Measurements from ENCODE around the gene ROBO1.

The ROBO1 gene

DNA sequence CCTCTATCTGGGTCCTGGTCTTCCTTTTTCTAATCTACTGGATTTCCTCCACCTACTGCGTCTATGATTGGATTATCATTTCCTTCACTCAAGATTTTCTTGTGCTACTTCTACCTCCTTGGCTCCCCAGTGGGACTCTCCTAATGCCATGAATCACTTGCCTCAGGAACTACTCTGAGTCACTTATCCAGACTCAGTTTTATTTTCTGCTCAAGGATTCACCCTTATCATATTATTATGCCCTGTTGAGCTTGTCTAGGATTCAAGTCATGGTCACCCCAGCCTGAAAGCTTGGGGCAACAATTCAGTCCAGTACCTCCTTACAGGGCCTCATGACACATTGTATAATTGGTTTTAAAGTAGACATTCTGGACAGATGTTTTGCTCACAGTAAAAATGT lies 968.1 kb downstream of the ROBO1 start:
- DNase-seq = no peak
- no peaks in the 10 kb centered on the region for H3K36me3 Mint-ChIP-seq (ENCODE audit: low read depth)
- H3K9me3 Mint-ChIP-seq = peaks cover 13% of the 10 kb centered on the region
- no peaks in the 10 kb centered on the region for H3K27me3 Mint-ChIP-seq
- no peak overlapping the region for H3K27ac Mint-ChIP-seq
- H3K4me1 Mint-ChIP-seq (ENCODE audit: low read depth) = no peaks in the 10 kb centered on the region
- no peak overlapping the region for H3K4me3 Mint-ChIP-seq

GRCh38 chr3:78798266-78798832 lies 969.4 kb downstream of the ROBO1 start:
- H3K4me3 Mint-ChIP-seq = no peak overlapping the region
- H3K36me3 Mint-ChIP-seq (ENCODE audit: low read depth) = no peaks in the 10 kb centered on the region
- H3K27me3 Mint-ChIP-seq = no peaks in the 10 kb centered on the region
- H3K4me1 Mint-ChIP-seq (ENCODE audit: low read depth) = no peaks in the 10 kb centered on the region
- peaks cover 13% of the 10 kb centered on the region for H3K9me3 Mint-ChIP-seq
- no peak overlapping the region for H3K27ac Mint-ChIP-seq
- no peak for DNase-seq

DNA sequence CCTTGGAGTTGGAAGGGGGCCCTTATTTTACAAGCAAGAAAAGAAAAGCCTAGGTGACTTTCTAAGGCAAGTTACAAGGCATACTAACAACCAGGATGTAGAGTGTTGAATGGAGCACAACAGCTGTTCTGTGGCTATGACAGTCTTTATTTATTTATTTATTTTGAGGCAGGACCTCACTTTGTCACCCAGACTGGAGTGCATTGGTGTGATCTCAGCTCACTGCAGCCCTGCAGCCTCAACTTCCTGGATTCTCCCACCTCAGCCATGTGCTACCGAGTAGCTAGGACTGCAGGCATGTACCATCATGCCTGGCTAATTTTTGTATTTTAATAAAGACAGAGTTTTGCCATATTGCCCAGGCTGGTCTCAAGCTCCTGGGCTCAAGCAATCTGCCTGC lies 973.4 kb downstream of the ROBO1 start:
- Mint-ChIP-seq H3K4me1 (ENCODE audit: low read depth) (no peaks in the 10 kb centered on the region), H3K9me3 (peaks cover 9% of the 10 kb centered on the region), H3K27me3 (no peaks in the 10 kb centered on the region), H3K4me3 (no peak overlapping the region), H3K27ac (no peak overlapping the region), H3K36me3 (ENCODE audit: low read depth) (no peaks in the 10 kb centered on the region)
- DNase-seq = no peak

GRCh38 chr3:78792733-78793132 lies 975.1 kb downstream of the ROBO1 start:
- H3K9me3 Mint-ChIP-seq = peaks cover 6% of the 10 kb centered on the region
- no peaks in the 10 kb centered on the region for H3K4me1 Mint-ChIP-seq (ENCODE audit: low read depth)
- no peak for DNase-seq
- no peak overlapping the region for H3K4me3 Mint-ChIP-seq
- H3K27me3 Mint-ChIP-seq = no peaks in the 10 kb centered on the region
- H3K27ac Mint-ChIP-seq = no peak overlapping the region
- no peaks in the 10 kb centered on the region for H3K36me3 Mint-ChIP-seq (ENCODE audit: low read depth)

DNA sequence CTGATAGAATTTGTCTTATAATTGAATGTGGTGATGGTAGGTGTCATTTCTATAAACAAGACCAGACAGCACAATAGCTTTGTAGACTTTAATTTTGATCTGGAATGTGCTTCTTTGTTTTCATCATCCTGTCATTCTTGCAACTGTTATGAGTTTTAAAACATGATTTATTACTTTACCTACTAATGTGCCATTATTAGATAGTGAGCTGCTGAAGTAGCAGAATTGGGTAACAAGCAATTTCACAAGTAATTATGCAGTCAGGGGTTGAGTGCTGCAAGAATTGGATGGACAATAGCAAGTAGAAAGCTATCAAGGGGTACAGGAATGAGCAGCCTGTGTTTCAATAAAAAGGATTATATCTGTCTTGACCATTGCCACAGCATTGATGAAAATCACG lies 975.6 kb downstream of the ROBO1 start:
- DNase-seq = no peak
- peaks cover 6% of the 10 kb centered on the region for H3K9me3 Mint-ChIP-seq
- no peak overlapping the region for H3K27ac Mint-ChIP-seq
- H3K27me3 Mint-ChIP-seq = no peaks in the 10 kb centered on the region
- H3K4me3 Mint-ChIP-seq = no peak overlapping the region
- H3K4me1 Mint-ChIP-seq (ENCODE audit: low read depth) = no peaks in the 10 kb centered on the region
- no peaks in the 10 kb centered on the region for H3K36me3 Mint-ChIP-seq (ENCODE audit: low read depth)

DNA sequence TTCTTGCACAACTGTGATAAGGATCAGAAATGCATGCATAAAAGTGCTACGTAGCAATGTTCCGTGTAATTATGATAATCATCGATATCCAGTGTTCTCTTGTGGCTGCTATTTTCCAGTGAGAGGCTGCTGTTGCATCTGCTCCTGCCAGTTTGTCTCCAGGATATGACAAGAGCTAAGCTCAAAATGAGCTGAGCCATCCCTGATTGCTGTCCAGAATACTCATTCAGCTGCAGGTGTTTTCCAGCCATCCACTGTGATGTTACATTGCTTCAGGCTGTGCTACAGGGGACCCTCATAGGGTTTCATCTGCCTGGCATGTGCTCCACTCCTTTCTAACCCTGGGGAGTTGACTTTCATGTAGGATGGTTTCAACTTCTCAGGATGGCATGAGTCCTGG lies 976.0 kb downstream of the ROBO1 start:
- H3K27me3 Mint-ChIP-seq = no peaks in the 10 kb centered on the region
- no peak overlapping the region for H3K4me3 Mint-ChIP-seq
- peaks cover 6% of the 10 kb centered on the region for H3K9me3 Mint-ChIP-seq
- no peaks in the 10 kb centered on the region for H3K36me3 Mint-ChIP-seq (ENCODE audit: low read depth)
- no peaks in the 10 kb centered on the region for H3K4me1 Mint-ChIP-seq (ENCODE audit: low read depth)
- H3K27ac Mint-ChIP-seq = no peak overlapping the region
- DNase-seq = no peak

DNA sequence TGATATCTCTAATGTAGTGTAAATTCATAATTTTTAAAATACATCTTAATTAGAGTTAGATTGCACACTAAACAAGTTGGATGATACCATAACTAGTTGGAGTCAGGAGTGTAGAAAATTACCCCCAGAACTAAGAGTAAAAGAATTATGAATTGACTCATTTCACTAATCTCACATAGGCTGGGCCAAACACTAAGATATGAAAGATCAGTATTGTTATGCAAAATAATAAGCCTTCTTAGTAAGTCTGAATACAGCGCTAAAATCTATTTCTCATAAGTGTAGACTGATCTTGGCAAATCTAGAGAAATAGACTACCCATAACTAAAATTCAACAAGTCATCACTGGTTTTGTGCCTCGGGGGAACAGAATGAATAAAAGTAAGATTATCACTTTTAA lies 979.0 kb downstream of the ROBO1 start:
- no peak for DNase-seq
- peaks cover 4% of the 10 kb centered on the region for H3K9me3 Mint-ChIP-seq
- H3K27me3 Mint-ChIP-seq = no peaks in the 10 kb centered on the region
- H3K27ac Mint-ChIP-seq = no peak overlapping the region
- no peaks in the 10 kb centered on the region for H3K4me1 Mint-ChIP-seq (ENCODE audit: low read depth)
- H3K36me3 Mint-ChIP-seq (ENCODE audit: low read depth) = no peaks in the 10 kb centered on the region
- no peak overlapping the region for H3K4me3 Mint-ChIP-seq

GRCh38 chr3:78785004-78785403 lies 982.8 kb downstream of the ROBO1 start:
- Mint-ChIP-seq H3K27ac (no peak overlapping the region), H3K36me3 (ENCODE audit: low read depth) (no peaks in the 10 kb centered on the region), H3K4me1 (ENCODE audit: low read depth) (no peaks in the 10 kb centered on the region), H3K27me3 (no peaks in the 10 kb centered on the region), H3K9me3 (peaks cover 11% of the 10 kb centered on the region), H3K4me3 (no peak overlapping the region)
- DNase-seq = no peak

DNA sequence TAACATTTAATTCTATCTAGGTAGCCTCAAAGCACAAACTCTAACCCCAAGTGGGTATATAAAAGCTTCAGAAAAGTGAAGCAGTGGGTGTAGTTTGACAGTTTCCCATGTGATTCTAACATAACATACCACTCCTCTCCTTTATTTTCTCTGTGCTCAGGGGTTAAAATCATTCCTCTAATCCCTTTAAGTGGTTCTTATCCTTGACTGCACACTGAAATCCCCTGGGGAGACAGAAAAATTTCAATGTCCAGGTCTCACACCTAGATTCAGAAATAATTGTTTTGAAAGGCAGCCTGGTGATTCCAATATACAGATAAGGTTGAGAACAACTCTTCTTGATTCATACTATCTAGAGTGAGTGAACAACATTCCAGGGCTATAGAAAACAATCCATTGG lies 986.4 kb downstream of the ROBO1 start:
- Mint-ChIP-seq H3K27me3 (no peaks in the 10 kb centered on the region), H3K27ac (no peak overlapping the region), H3K9me3 (peaks cover 14% of the 10 kb centered on the region), H3K4me1 (ENCODE audit: low read depth) (no peaks in the 10 kb centered on the region), H3K4me3 (no peak overlapping the region), H3K36me3 (ENCODE audit: low read depth) (no peaks in the 10 kb centered on the region)
- DNase-seq = no peak

DNA sequence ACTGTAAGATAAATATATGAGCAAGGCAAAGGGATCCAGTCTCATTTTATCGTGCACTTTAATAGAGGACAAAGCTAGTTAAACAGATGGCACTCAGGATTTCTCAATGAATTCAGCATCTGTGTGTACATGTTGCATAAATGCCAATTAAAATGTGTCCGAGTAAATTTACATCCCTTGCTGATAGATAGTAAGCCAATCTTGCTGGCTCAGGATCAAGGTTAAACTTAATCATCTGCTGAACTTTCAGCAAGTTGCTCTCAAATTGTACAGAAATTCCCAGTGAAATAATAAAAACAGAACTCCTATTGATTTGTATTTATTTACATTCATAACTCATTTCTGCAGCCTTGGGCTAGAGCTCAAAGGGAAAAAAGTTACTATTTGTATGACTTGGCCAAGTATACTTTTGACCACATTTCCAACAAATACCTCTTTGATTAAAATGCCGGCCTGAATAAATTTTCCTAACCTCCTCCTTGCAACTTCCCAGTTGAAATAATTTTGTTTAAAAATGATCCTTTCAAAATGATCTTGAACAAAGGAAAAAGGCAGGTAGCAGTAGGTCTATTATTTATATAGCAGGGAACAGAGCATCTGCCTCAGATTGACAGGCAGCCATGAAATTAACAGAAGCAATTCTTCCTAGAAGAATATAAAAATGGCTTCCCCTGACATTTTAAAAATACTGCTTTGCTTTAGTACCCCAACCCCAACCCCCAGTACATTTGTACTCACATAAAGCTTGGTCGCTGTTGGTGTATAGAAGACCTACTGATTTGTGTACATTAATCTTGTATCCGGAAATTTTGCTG lies 1001.9 kb downstream of the ROBO1 start:
- Mint-ChIP-seq H3K9me3 (peaks cover 12% of the 10 kb centered on the region), H3K27me3 (no peaks in the 10 kb centered on the region), H3K4me1 (ENCODE audit: low read depth) (no peaks in the 10 kb centered on the region), H3K27ac (no peak overlapping the region), H3K36me3 (ENCODE audit: low read depth) (no peaks in the 10 kb centered on the region), H3K4me3 (no peak overlapping the region)
- DNase-seq = no peak

- no peak for DNase-seq
- Mint-ChIP-seq H3K4me1 (ENCODE audit: low read depth) (no peaks in the 10 kb centered on the region), H3K9me3 (peaks cover 12% of the 10 kb centered on the region), H3K27ac (no peak overlapping the region), H3K4me3 (no peak overlapping the region), H3K27me3 (no peaks in the 10 kb centered on the region), H3K36me3 (ENCODE audit: low read depth) (no peaks in the 10 kb centered on the region)
Measured at GRCh38 chr3:78764634-78765033, 1003.2 kb downstream of the ROBO1 start.

DNA sequence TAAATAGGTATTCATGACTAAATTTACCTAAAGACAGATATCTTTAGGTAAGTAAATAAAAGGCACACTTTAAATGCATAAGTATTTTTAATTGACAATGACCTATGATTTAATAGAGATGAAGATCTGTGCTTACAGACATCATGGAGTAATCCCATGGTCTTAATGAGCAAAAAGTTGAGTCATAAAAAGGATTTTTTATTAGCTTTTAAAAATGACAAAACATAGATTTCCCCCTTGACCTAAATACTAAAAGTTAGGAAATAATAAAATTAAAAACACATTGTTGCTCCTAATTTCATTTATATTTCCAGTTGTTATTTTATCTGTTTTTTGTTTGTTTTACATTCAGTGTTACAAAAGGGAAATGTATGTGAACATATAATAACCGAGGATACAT lies 1005.7 kb downstream of the ROBO1 start:
- Mint-ChIP-seq H3K4me1 (ENCODE audit: low read depth) (no peaks in the 10 kb centered on the region), H3K27ac (no peak overlapping the region), H3K4me3 (no peak overlapping the region), H3K27me3 (no peaks in the 10 kb centered on the region), H3K9me3 (peaks cover 4% of the 10 kb centered on the region), H3K36me3 (ENCODE audit: low read depth) (no peaks in the 10 kb centered on the region)
- DNase-seq = no peak

GRCh38 chr3:78761126-78761525 lies 1006.7 kb downstream of the ROBO1 start:
- Mint-ChIP-seq H3K4me3 (no peak overlapping the region), H3K27me3 (no peaks in the 10 kb centered on the region), H3K9me3 (peaks cover 4% of the 10 kb centered on the region), H3K27ac (no peak overlapping the region), H3K36me3 (ENCODE audit: low read depth) (no peaks in the 10 kb centered on the region), H3K4me1 (ENCODE audit: low read depth) (no peaks in the 10 kb centered on the region)
- no peak for DNase-seq

- DNase-seq = no peak
- Mint-ChIP-seq H3K9me3 (peaks cover 8% of the 10 kb centered on the region), H3K36me3 (ENCODE audit: low read depth) (no peaks in the 10 kb centered on the region), H3K27ac (no peak overlapping the region), H3K4me3 (no peak overlapping the region), H3K4me1 (ENCODE audit: low read depth) (no peaks in the 10 kb centered on the region), H3K27me3 (no peaks in the 10 kb centered on the region)
Measured at GRCh38 chr3:78757731-78758130, 1010.1 kb downstream of the ROBO1 start.

- no peaks in the 10 kb centered on the region for H3K36me3 Mint-ChIP-seq (ENCODE audit: low read depth)
- peaks cover 10% of the 10 kb centered on the region for H3K9me3 Mint-ChIP-seq
- H3K4me1 Mint-ChIP-seq (ENCODE audit: low read depth) = no peaks in the 10 kb centered on the region
- H3K4me3 Mint-ChIP-seq = no peak overlapping the region
- no peak overlapping the region for H3K27ac Mint-ChIP-seq
- H3K27me3 Mint-ChIP-seq = no peaks in the 10 kb centered on the region
- DNase-seq = no peak
Measured at GRCh38 chr3:78754066-78754743, 1013.6 kb downstream of the ROBO1 start.

Measured in activated T-cell treated with anti-CD3 and anti-CD28 coated beads, Interleukin-2, amount 50 U/mL, for 24 hours (primary cell).